Endodermal cell (in vitro differentiated cells): ENCODE measurements around the gene BBX. TPM values are rescaled to one million over a fixed set of nuclear protein-coding genes. Genes with fewer than 3 reads are reported as not detected.
A peak's percentile ranks its signal among the peaks of the same experiment; 100 is the strongest.

Experiments used
- DNase-seq: peaks from one replicate; pipeline ENCODE4 v3.0.0-alpha.2; 2017
- H3K27ac ChIP-seq: 2 replicates; pipeline ENCODE4 v1.5.1; 2013; ENCODE audit warnings: mild to moderate bottlenecking, low read depth, low read length, moderate library complexity
- H3K27me3 ChIP-seq: 2 replicates; pipeline ENCODE4 v1.6.1; 2013; ENCODE audit warnings: mild to moderate bottlenecking, low read length, moderate library complexity; ENCODE audit not compliant: insufficient read depth, control insufficient read depth, poor library complexity, severe bottlenecking
- H3K36me3 ChIP-seq: 2 replicates; pipeline ENCODE4 v1.7.0; 2013; ENCODE audit warnings: mild to moderate bottlenecking, low read length, moderate library complexity; ENCODE audit not compliant: control insufficient read depth, insufficient read depth
- H3K4me1 ChIP-seq: one replicate; pipeline ENCODE4 v1.7.0; 2013; ENCODE audit warnings: low read length; ENCODE audit not compliant: control insufficient read depth, insufficient read depth
- H3K4me3 ChIP-seq: 2 replicates; pipeline ENCODE4 v1.5.1; 2013; ENCODE audit warnings: mild to moderate bottlenecking, low read length, moderate library complexity
- H3K9ac ChIP-seq: 2 replicates; pipeline ENCODE4 v1.6.1; 2013; ENCODE audit warnings: mild to moderate bottlenecking, low read length, moderate library complexity; ENCODE audit not compliant: poor library complexity, severe bottlenecking; ENCODE audit errors: extremely low read depth
- H3K9me3 ChIP-seq: 2 replicates; pipeline ENCODE4 v1.6.1; 2013; ENCODE audit warnings: mild to moderate bottlenecking, low read length, moderate library complexity; ENCODE audit not compliant: control insufficient read depth
- H3K27ac Mint-ChIP-seq: 2 replicates; pipeline ENCODE4 v1.8.0; 2020; ENCODE audit warnings: mixed read lengths
- H3K27me3 Mint-ChIP-seq: 2 replicates; pipeline ENCODE4 v1.8.0; 2021; ENCODE audit warnings: mild to moderate bottlenecking, mixed read lengths; ENCODE audit not compliant: insufficient read depth
- H3K36me3 Mint-ChIP-seq: 2 replicates; pipeline ENCODE4 v1.8.0; 2020; ENCODE audit warnings: low read depth, mixed read lengths
- H3K4me1 Mint-ChIP-seq: 2 replicates; pipeline ENCODE4 v1.8.0; 2020; ENCODE audit warnings: mixed read lengths
- H3K4me3 Mint-ChIP-seq: 2 replicates; pipeline ENCODE4 v1.8.0; 2020; ENCODE audit warnings: mild to moderate bottlenecking, moderate library complexity, mixed read lengths
- H3K9me3 Mint-ChIP-seq: 2 replicates; pipeline ENCODE4 v1.8.0; 2020; ENCODE audit warnings: mild to moderate bottlenecking, mixed read lengths
- CTCF ChIP-seq: fragments of 200-600 bp; sonication (generic); conservative IDR thresholded peaks from 2 replicates; pipeline ENCODE4 v1.5.0; 2021; ENCODE audit warnings: antibody characterized with exemption, mild to moderate bottlenecking
- WGBS, 2 experiments: methylation state at CpG; one replicate each; pipeline versions ENCODE4 v1.1.5 to v1.1.7; 2013; ENCODE audit warnings: missing lambda C conversion rate in 2 of 2, mixed read lengths in 1 of 2; ENCODE audit not compliant: insufficient coverage in 1 of 2, insufficient read length in 1 of 2; 5-methylcytosine and 5-hydroxymethylcytosine counted together
- total RNA-seq, 2 donors: library from RNA; stranded (reverse); fragmentation: NEBNext Ultra II Directional in 1 of 2; extraction: Animal tissue kit (Norgen Biotek cat#: 25700) in 1 of 2; gene quantifications; 2 replicates in 1 of 2; 3 replicates in 1 of 2; pipeline ENCODE4 v1.2.1, GENCODE V29; 2021

The BBX gene
- total RNA-seq, 2 donors from 2014 or later, result 34.2 to 41.2 TPM

- Mint-ChIP-seq H3K27ac (no peak overlapping the region), H3K4me3 (no peak overlapping the region), H3K4me1 (peaks cover 14% of the 10 kb centered on the region), H3K36me3 (peaks cover 2% of the 10 kb centered on the region), H3K9me3 (no peaks in the 10 kb centered on the region), H3K27me3 (no peaks in the 10 kb centered on the region)
- Histone ChIP-seq H3K27me3 (no peaks in the 10 kb centered on the region), H3K4me1 (no peaks in the 10 kb centered on the region), H3K27ac (no peak overlapping the region), H3K9ac (no peak overlapping the region), H3K9me3 (no peaks in the 10 kb centered on the region), H3K36me3 (peaks cover 7% of the 10 kb centered on the region), H3K4me3 (no peak overlapping the region)
- WGBS, 2 experiments, result 73 to 81% methylated on average over 2 of the region's 2 CpGs
- TF ChIP-seq CTCF, result no peak
- DNase-seq, result no peak
These were observed 19.9 kb downstream of the BBX start for GRCh38 chr3:107542665-107543064.

- H3K4me3 Mint-ChIP-seq, result no peak overlapping the region
- H3K36me3 ChIP-seq, result peaks cover 13% of the 10 kb centered on the region
- no peaks in the 10 kb centered on the region for H3K27me3 ChIP-seq
- H3K27ac ChIP-seq, result no peak overlapping the region
- no peak overlapping the region for H3K4me3 ChIP-seq
- WGBS, 2 experiments, result 83 to 100% methylated on average over 2 to 4 of the region's 4 CpGs
- peaks cover 9% of the 10 kb centered on the region for H3K9me3 ChIP-seq
- no peaks in the 10 kb centered on the region for H3K4me1 ChIP-seq
- DNase-seq, result no peak
- no peak overlapping the region for H3K27ac Mint-ChIP-seq
- TF ChIP-seq CTCF, result peak; percentile 64
- H3K27me3 Mint-ChIP-seq, result no peaks in the 10 kb centered on the region
- no peak overlapping the region for H3K9ac ChIP-seq
- no peaks in the 10 kb centered on the region for H3K9me3 Mint-ChIP-seq
- peaks cover 3% of the 10 kb centered on the region for H3K36me3 Mint-ChIP-seq
- H3K4me1 Mint-ChIP-seq, result peaks cover 14% of the 10 kb centered on the region
These were observed 20.9 kb downstream of the BBX start for GRCh38 chr3:107543666-107544065.

GRCh38 chr3:107545680-107546120, 22.9 kb downstream of the BBX start:
- no peak overlapping the region for H3K27ac ChIP-seq
- peaks cover 7% of the 10 kb centered on the region for H3K36me3 Mint-ChIP-seq

More at GRCh38 chr3:107545680-107546120, 22.9 kb downstream of the BBX start:
- Histone ChIP-seq H3K4me1 (no peaks in the 10 kb centered on the region), H3K27me3 (no peaks in the 10 kb centered on the region), H3K9ac (no peak overlapping the region), H3K9me3 (peaks cover 10% of the 10 kb centered on the region), H3K36me3 (peaks cover 12% of the 10 kb centered on the region), H3K4me3 (no peak overlapping the region)
- H3K4me1 Mint-ChIP-seq, result peaks cover 14% of the 10 kb centered on the region
- TF ChIP-seq CTCF, result no peak
- 80 to 82% methylated on average over 1 of the region's 1 CpG for WGBS, 2 experiments
- H3K27me3 Mint-ChIP-seq, result no peaks in the 10 kb centered on the region
- peaks cover 1% of the 10 kb centered on the region for H3K9me3 Mint-ChIP-seq
- H3K4me3 Mint-ChIP-seq, result no peak overlapping the region
- H3K27ac Mint-ChIP-seq, result peak overlapping the region; percentile 64
- no peak for DNase-seq
